ENCODE data around the gene PIM3. TPM values are rescaled to one million over a fixed set of nuclear protein-coding genes. Genes with fewer than 3 reads are reported as not detected.

Gene PIM3
- total and polyA plus RNA-seq, 10 of the 15 experiments (the other 5 are each of a cell fraction or from before 2014, with no cell fraction given): 0.31 to 60.8 (median 12.4) TPM

DNA sequence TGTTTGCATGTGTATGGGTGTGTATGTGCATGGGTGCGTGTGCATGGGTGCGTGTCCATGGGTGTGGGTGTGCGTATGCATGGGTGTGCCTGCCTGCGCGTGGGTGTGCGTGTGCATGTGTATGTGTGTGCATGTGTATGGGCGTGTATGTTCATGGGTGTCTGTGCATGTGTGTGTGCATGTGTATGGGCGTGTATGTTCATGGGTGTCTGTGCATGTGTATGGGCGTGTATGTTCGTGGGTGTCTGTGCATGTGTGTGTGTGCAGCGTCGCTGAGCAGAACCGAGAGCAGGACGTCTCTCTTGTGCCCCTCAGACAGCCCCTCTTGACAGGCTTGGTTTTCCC lies 38.1 kb downstream of the PIM3 start:
- in situ Hi-C loops (cut with MboI): no loop called here
- TF ChIP-seq, protein P1, sequence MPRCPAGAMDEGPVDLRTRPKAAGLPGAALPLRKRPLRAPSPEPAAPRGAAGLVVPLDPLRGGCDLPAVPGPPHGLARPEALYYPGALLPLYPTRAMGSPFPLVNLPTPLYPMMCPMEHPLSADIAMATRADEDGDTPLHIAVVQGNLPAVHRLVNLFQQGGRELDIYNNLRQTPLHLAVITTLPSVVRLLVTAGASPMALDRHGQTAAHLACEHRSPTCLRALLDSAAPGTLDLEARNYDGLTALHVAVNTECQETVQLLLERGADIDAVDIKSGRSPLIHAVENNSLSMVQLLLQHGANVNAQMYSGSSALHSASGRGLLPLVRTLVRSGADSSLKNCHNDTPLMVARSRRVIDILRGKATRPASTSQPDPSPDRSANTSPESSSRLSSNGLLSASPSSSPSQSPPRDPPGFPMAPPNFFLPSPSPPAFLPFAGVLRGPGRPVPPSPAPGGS (IDR thresholded peaks at IDR 0.05; ENCODE audit: borderline replicate concordance, insufficient read depth, low read depth, low read length, poor library complexity, severe bottlenecking): peak; percentile 60
- TF ChIP-seq MYC (IDR thresholded peaks at IDR 0.05; ENCODE audit: insufficient read depth, insufficient read length, insufficient replicate concordance, low read length, severe bottlenecking): no peak
- ChIA-PET POLR2A (no interaction called here), RAD21 (ENCODE audit: unreplicated experiment) (no interaction called here), CTCF (no interaction called here), SMC1A (ENCODE audit: uncharacterized antibody, unreplicated experiment) (no interaction called here)
- Histone ChIP-seq H3K9me3 (replicated peaks; ENCODE audit: control insufficient read depth, insufficient read depth, low read length) (no peaks in the 10 kb centered on the region), H2AFZ (ENCODE audit: control insufficient read depth, low read depth, low read length) (no peak overlapping the region), H3K79me2 (ENCODE audit: control insufficient read depth, insufficient read depth, low read length) (no peaks in the 10 kb centered on the region), H3K27me3 (replicated peaks in 1 of 2; ENCODE audit: control insufficient read depth in 2 of 2, insufficient read depth in 2 of 2, low read length in 1 of 2) (no peaks in the 10 kb centered on the region), H3K4me1 (ENCODE audit: control insufficient read depth, insufficient read depth, low read length) (no peaks in the 10 kb centered on the region), H3K4me2 (ENCODE audit: control insufficient read depth, insufficient read depth) (no peak overlapping the region), H3K4me3 (no peak overlapping the region), H3K27ac (ENCODE audit: control insufficient read depth, insufficient read depth) (no peak overlapping the region), H3K36me3 (ENCODE audit: control insufficient read depth in 2 of 2, insufficient read depth in 2 of 2, low read length in 1 of 2) (no peaks in the 10 kb centered on the region), H3K9ac (ENCODE audit: control insufficient read depth, insufficient read depth, low read length) (no peak overlapping the region), H4K20me1 (ENCODE audit: control insufficient read depth, insufficient read depth) (no peaks in the 10 kb centered on the region)
- no peak for DNase-seq (ENCODE audit: low read depth, low spot score)
- no peak for ATAC-seq
- 67% methylated on average over 14 of the region's 14 CpGs for WGBS (ENCODE audit: insufficient coverage, insufficient replicate concordance, low lambda C conversion rate, missing lambda C conversion rate)
- FAIRE-seq: no peak
- no TSS peak for BruUV-seq (replicated peaks)
- intact Hi-C loops (cut with micrococcal nuclease; ENCODE audit: unreplicated experiment): no loop called here

- DNase-seq (ENCODE audit: low read depth, low spot score): no peak
- CTCF ChIA-PET: no interaction called here
- SMC1A ChIA-PET (ENCODE audit: uncharacterized antibody, unreplicated experiment): no interaction called here
- RAD21 ChIA-PET (ENCODE audit: unreplicated experiment): no interaction called here
- Histone ChIP-seq H3K9ac (ENCODE audit: control insufficient read depth, insufficient read depth, low read length) (no peak overlapping the region), H3K9me3 (replicated peaks; ENCODE audit: control insufficient read depth, insufficient read depth, low read length) (no peaks in the 10 kb centered on the region), H3K27me3 (replicated peaks in 1 of 2; ENCODE audit: control insufficient read depth in 2 of 2, insufficient read depth in 2 of 2, low read length in 1 of 2) (no peaks in the 10 kb centered on the region), H3K4me3 (no peak overlapping the region), H3K27ac (ENCODE audit: control insufficient read depth, insufficient read depth) (no peak overlapping the region), H3K4me2 (ENCODE audit: control insufficient read depth, insufficient read depth) (no peak overlapping the region), H3K36me3 (ENCODE audit: control insufficient read depth in 2 of 2, insufficient read depth in 2 of 2, low read length in 1 of 2) (no peaks in the 10 kb centered on the region), H3K79me2 (ENCODE audit: control insufficient read depth, insufficient read depth, low read length) (no peaks in the 10 kb centered on the region), H4K20me1 (ENCODE audit: control insufficient read depth, insufficient read depth) (no peaks in the 10 kb centered on the region), H2AFZ (ENCODE audit: control insufficient read depth, low read depth, low read length) (no peak overlapping the region), H3K4me1 (ENCODE audit: control insufficient read depth, insufficient read depth, low read length) (no peaks in the 10 kb centered on the region)
- 58% methylated on average over 23 of the region's 70 CpGs for WGBS (ENCODE audit: insufficient coverage, insufficient replicate concordance, low lambda C conversion rate, missing lambda C conversion rate)
- ATAC-seq: peak; percentile 35
- intact Hi-C loops (cut with micrococcal nuclease; ENCODE audit: unreplicated experiment) (no loop called here), in situ Hi-C loops (cut with MboI) (no loop called here)
- POLR2A ChIA-PET: no interaction called here
- FAIRE-seq: no peak
- BruUV-seq (replicated peaks): no TSS peak
- TF ChIP-seq, protein P2, sequence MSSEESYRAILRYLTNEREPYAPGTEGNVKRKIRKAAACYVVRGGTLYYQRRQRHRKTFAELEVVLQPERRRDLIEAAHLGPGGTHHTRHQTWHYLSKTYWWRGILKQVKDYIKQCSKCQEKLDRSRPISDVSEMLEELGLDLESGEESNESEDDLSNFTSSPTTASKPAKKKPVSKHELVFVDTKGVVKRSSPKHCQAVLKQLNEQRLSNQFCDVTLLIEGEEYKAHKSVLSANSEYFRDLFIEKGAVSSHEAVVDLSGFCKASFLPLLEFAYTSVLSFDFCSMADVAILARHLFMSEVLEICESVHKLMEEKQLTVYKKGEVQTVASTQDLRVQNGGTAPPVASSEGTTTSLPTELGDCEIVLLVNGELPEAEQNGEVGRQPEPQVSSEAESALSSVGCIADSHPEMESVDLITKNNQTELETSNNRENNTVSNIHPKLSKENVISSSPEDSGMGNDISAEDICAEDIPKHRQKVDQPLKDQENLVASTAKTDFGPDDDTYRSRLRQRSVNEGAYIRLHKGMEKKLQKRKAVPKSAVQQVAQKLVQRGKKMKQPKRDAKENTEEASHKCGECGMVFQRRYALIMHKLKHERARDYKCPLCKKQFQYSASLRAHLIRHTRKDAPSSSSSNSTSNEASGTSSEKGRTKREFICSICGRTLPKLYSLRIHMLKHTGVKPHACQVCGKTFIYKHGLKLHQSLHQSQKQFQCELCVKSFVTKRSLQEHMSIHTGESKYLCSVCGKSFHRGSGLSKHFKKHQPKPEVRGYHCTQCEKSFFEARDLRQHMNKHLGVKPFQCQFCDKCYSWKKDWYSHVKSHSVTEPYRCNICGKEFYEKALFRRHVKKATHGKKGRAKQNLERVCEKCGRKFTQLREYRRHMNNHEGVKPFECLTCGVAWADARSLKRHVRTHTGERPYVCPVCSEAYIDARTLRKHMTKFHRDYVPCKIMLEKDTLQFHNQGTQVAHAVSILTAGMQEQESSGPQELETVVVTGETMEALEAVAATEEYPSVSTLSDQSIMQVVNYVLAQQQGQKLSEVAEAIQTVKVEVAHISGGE (CRISPR knock-in tag; IDR thresholded peaks at IDR 0.05): no peak
- TF ChIP-seq DPF2 (IDR thresholded peaks at IDR 0.05) (no peak), FOS (IDR thresholded peaks at IDR 0.05; ENCODE audit: borderline replicate concordance, extremely low read depth, insufficient read length) (no peak), FOXM1 (IDR thresholded peaks at IDR 0.05; ENCODE audit: low read depth, low read length) (no peak), POLR2AphosphoS5 (IDR thresholded peaks at IDR 0.05; ENCODE audit: low read length) (no peak), ATF3 (IDR thresholded peaks at IDR 0.05; ENCODE audit: borderline replicate concordance, extremely low read depth, low read depth, low read length) (no peak)
- TF ChIP-seq, protein P3, sequence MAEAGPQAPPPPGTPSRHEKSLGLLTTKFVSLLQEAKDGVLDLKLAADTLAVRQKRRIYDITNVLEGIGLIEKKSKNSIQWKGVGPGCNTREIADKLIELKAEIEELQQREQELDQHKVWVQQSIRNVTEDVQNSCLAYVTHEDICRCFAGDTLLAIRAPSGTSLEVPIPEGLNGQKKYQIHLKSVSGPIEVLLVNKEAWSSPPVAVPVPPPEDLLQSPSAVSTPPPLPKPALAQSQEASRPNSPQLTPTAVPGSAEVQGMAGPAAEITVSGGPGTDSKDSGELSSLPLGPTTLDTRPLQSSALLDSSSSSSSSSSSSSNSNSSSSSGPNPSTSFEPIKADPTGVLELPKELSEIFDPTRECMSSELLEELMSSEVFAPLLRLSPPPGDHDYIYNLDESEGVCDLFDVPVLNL (IDR thresholded peaks at IDR 0.05; ENCODE audit: low read depth, low read length): no peak
Measured at GRCh38 chr22:49999063-49999945, 38.7 kb downstream of the PIM3 start.
